ENCODE measurements around the gene SLC9A1.

Gene SLC9A1

DNA sequence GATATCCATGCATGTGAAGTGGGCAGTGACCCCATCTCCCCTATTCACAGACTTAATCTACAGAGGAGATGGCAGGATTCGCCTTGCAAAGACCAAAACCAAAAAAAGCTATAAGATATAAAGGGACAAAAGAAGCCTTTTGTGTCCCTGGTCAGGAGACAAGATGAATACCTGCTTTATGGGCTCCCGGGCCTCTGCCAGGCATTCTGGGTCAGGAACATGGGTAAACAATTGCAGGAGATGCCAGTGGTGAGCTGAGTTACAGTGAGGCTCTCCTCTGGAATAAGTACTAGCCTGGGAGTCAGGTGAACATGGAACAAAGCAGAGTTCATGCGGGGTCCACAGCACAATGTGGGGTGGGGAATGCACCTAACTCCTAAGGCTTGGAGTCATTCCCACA lies 4.7 kb downstream of the SLC9A1 start:
- DNase-seq, result no peak

- DNase-seq, result no peak
Observed at GRCh38 chr1:27149762-27150113, 5.2 kb downstream of the SLC9A1 start.

- DNase-seq, result no peak
Observed at GRCh38 chr1:27149084-27149761, 5.7 kb downstream of the SLC9A1 start.

DNA sequence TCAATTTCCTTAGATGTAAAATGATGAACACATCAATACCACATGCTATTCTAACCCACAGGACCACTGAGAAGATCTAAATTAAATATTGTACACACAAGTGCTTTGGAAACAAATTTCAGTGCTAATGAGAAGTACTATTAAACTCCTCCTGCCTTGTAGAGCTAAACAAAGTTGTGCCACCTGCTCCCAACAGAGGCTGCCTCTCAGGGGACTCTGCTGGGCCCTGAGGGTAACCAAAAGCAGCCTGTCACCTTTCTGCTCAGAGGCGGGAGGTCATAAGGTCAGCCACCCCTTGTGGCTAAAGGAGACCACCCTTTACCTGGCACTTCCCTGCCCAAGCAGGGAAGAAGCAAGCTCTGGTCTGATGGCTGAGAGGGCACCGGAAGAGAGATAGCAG lies 6.3 kb downstream of the SLC9A1 start:
- DNase-seq, result no peak

DNA sequence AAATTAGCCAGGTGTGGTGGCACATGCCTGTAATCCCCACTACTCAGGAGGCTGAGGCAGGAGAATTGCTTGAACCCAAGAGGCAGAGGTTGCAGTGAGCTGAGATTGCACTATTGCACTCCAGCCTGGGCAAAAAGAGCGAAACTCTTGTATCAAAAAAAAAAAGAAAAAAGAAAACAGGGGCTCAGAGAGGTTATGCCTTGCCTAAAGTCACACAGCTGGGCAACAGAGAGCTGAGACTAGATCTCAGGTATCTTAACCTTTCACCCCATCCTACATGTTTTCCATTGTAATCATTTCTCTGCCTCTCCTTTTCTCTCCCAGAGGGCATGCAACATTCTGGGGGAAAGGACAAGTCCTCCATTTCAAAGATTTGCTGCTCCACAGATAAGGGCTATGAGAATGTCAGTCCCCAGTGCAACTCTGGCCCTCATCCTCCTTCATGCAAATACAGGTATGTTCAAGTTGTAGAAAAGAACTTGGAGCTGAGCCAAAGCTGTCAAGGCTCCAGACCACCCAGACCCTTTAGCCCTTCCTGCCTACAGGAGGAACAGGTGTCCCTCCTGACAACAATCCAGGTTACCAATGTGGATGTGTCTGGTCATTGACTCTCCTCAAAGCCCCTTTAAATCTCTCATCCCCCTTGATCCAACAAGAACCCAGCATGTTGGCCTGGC lies 6.9 kb downstream of the SLC9A1 start:
- DNase-seq, result no peak

DNA sequence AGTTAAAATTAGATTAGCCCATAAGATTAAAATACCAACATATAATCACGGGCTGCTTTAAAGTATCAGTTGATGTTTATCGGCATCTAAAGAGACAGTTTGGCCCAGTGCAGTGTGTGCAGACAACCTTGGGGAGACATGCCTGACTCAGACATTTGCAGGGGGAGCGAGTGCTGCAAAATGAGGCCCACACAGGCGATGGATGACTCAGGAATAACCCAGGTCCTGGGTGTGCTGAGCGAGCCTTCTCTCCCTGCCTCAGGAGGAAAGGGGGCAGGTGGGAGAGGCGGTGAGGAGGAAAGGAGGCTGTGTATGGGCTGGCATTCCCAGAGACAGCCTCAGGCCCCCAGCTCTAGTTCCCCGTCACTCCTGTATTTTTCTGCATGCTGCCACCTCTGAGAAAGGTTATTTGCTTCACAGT lies 9.0 kb downstream of the SLC9A1 start:
- no peak for DNase-seq

- no peak for DNase-seq
Observed at GRCh38 chr1:27144920-27145661, 9.8 kb downstream of the SLC9A1 start.

- DNase-seq, result no peak
Observed at GRCh38 chr1:27144049-27144748, 10.7 kb downstream of the SLC9A1 start.

DNA sequence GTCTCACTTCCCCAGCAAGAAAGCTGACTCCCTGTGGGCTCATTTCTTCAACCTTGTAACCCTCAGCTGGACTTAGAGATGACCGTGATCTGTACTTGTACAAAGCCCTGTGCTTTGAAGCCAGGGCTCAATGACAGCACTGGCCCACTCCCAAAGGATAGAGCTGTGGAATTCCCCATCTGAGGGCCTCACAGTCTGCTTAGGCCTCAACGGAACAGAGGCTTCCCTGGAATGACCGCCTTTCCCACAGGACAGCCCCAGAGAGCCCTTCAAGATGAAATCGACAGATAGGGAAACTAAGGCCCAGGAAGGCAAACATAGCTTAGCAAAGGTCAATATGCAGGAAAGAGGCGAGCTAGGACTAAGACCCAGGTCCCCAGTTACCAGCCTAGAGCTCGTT lies 11.5 kb downstream of the SLC9A1 start:
- DNase-seq, result no peak

DNA sequence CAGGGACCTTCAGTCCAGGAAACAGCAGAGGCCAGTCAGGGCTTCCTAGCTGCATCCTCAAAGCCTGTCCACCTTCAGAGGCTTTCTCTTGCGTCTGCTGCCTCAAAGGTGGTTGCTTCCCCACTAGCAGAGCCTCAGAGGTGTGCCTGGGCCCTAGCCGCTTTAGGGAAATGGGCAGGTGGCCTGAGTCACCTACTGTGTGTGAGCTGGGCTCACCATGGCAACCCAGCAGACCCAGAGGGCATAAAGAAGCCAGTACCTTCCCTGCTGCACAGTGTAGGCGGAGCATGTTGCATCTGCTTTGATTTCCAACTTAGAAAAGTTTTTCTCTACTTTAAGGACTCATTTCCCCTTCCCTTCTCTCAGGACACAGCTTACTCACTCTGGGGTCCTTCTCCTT lies 12.5 kb downstream of the SLC9A1 start:
- DNase-seq, result no peak

- no peak for DNase-seq
Observed at GRCh38 chr1:27141266-27142003, 13.5 kb downstream of the SLC9A1 start.

DNA sequence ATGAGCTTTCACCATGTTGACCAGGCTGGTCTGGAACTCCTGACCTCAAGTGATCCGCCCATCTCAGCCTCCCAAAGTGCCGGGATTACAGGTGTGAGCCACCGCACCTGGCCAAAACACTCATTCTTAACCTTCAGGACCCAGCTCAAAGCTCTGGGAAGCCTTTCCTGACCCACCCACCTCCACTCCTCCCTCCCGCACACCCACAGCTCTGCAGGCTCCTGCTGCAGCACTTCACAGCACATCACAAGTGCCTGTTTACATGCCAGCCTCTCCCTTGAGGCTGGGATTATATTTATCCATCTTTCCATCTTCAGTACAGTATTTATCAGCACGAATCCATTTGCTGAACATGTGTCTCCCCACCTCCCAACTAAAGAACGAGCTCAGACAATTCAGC lies 14.9 kb downstream of the SLC9A1 start:
- DNase-seq, result no peak

DNA sequence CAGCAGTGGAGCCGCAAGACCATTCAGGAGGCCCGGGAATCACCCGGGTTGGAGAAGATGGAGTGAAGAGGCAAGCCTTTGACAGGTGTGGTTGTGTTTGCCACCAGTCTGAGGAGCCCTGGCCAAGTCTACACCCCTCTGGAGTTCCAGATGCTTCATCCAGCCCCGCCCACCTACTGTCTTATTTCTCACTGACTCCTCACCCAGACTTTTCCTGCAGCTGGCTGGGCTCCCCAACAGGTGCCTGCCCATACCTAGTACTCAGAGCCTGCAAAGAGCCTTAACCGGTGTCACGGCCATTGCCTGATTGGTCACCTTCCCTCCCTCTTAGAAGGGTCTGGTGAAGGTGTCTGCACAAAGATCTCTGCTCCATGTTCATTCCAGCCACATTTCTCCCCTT lies 16.0 kb downstream of the SLC9A1 start:
- no peak for DNase-seq

GRCh38 chr1:27138368-27138767 lies 16.6 kb downstream of the SLC9A1 start:
- DNase-seq, result no peak

- no peak for DNase-seq
Observed at GRCh38 chr1:27137544-27138075, 17.3 kb downstream of the SLC9A1 start.

- DNase-seq, result no peak
Observed at GRCh38 chr1:27136998-27137542, 17.9 kb downstream of the SLC9A1 start.

DNA sequence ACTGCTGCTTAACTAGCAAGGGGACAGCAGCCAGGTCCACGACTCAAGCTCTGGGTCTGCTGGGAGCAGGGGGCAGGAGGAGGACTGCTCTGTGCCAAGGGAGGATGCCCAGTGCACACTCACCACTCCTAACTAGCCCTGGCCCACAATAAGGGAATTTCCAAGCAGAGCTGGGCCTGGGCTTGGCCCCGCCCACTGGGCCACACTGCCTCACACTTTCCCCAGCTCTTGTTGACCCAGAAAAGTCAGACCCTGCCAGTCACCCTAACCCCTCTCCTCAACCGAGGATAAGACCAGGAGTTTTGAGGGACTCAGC lies 18.7 kb downstream of the SLC9A1 start:
- DNase-seq, result no peak

- DNase-seq, result no peak
Observed at GRCh38 chr1:27135541-27136235, 19.2 kb downstream of the SLC9A1 start.

- no peak for DNase-seq
Observed at GRCh38 chr1:27133991-27134390, 20.9 kb downstream of the SLC9A1 start.

DNA sequence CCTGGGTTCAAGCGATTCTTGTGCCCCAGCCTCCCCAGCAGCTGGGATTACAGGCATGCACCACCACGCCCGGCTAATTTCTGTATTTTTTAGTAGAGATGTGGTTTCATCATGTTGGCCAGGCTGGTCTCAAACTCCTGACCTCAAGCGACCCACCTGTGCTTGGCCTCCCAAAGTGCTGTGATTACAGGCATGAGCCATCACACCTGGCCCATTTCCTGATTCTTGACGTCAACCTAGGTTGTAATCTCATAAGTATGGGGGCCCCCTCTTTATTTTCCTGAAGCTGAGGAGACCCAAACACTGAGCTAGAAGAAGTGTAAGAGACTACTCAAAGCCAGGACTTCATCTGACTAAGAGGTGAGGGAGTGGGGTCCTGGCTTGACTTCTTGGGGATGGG lies 21.8 kb downstream of the SLC9A1 start:
- DNase-seq, result no peak

DNA sequence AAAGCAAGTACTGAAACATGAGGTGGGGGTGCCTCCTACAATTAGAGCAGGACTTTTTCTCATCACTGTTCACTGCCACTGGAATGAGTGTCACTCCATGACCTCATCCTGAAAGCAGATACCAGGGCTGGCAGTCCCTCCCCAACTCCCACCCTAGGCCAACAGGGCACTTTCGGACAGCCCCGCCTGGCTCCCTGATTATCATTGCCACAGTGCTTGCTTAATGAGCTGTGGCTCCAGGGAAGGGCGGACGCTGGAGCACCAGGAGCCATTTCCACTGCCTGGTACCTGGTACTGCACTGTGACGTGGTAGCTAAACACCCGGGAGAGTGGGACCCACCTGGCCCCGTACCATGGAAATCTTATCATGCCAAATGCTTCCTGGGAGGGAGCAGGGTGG lies 22.3 kb downstream of the SLC9A1 start:
- no peak for DNase-seq

GRCh38 chr1:27132147-27132546 lies 22.8 kb downstream of the SLC9A1 start:
- no peak for DNase-seq

All from GOT3 (cell line).